Mammary epithelial cell (primary cell): Measurements from ENCODE around the gene MCM3AP.

Experiments used
- CTCF ChIP-seq, 2 donors: IDR thresholded peaks in 1 of 2; conservative IDR thresholded peaks in 1 of 2; 2 replicates each; pipeline ENCODE4 v1.5.1; 2011 to 2012; ENCODE audit warnings: inconsistent platforms in 2 of 2, low read length in 2 of 2, mild to moderate bottlenecking in 2 of 2, control low read depth in 1 of 2, low read depth in 1 of 2; ENCODE audit not compliant: insufficient read depth in 1 of 2; ENCODE audit errors: extremely low read depth in 1 of 2
- EZH2 ChIP-seq: IDR thresholded peaks from 2 replicates; pipeline ENCODE4 v1.6.1; 2012; ENCODE audit warnings: low read length, inconsistent platforms, borderline replicate concordance

- TF ChIP-seq EZH2 (no peak), CTCF (conservative IDR thresholded peaks at IDR 0.05 in 1 of 2, IDR thresholded peaks at IDR 0.05 in 1 of 2; ENCODE audit: extremely low read depth in 1 of 2, insufficient read depth in 1 of 2, low read depth in 1 of 2, low read length in 2 of 2) (no peak)
Observed at GRCh38 chr21:46227811-46228344, 57.5 kb downstream of the MCM3AP start.
